Forelimb muscle (tissue), 1 donor: Measurements from ENCODE around the gene DAB2IP. TPM values are rescaled to one million over a fixed set of nuclear protein-coding genes. Genes with fewer than 3 reads are reported as not detected.
"Not testable (repeated sequence)": the region's sequence is repeated elsewhere in the genome, so short reads cannot be mapped to it uniquely, and the experiment has no call there.

ENCODE experiments used
- DNase-seq: peaks from one replicate; pipeline ENCODE4 v3.0.0-alpha.2; 2013; ENCODE audit warnings: low read depth
- polyA plus RNA-seq: library from polyadenylated mRNA; unstranded; fragments of 120-200 nt; gene quantifications from one replicate; pipeline ENCODE4 v1.2.1, GENCODE V29; 2013; ENCODE audit not compliant: insufficient read length

Gene DAB2IP
- polyA plus RNA-seq, 1 donor, result 41.0 TPM

DNA sequence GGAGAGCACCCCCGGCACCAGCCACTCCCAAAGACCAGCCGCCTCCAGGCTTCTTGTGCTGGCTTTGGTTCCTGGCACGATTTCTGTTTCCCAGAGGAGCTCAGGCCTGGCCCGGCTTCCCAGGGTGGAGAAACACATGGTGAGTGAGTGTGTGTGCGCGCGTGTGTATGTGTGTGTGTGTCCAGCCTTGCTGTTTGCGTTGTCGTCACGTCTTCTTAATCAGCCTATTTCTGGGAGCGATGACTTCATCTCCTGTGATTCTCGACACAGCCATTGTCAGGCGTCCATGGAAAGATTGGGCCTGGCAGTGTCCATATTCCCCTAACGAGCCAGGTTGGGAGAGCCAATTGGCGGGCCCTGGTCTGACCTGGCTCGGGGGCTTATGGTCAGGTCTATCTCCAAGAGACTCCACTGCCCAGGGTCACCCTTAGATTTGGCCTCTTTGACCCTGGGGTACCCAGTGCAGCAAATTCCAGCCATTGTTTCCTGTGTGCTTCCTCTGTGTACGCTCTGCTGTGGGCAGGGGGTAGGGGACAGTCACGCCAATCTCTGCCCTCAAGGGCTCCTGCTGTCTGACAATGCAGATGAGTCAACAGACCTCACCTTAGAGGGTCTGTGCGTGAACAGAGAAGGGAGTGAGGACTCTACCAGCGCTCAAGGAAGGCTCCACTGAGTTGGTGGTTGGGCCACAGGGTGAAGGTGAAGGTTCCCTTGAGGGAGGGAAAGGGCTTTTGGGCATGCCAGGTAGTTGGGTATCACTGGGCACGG, 73.8 kb downstream of the DAB2IP start:
- peak; percentile 85 for DNase-seq

- no peak for DNase-seq
These were observed 76.0 kb downstream of the DAB2IP start for GRCh38 chr9:121727295-121728020.

DNA sequence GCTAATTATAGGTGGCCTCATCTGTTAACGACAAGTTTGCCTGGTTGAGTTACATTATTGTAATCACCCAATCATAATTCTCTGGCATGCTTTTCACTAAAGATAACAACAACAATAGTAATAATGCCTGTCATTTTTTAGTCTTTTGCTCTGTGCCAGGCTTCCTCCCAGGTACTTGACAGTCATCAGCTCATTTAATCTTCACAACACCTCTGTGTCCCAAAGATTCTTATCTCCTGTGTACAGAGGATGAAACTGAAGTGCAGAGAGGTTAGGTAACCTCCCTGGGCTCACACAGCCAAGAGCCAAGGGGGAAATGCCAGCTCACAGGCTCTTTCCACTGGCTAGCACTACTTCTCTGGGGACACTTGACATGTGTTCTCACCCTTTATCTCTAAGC, 77.5 kb downstream of the DAB2IP start:
- DNase-seq, result no peak

- no peak for DNase-seq
These were observed 78.5 kb downstream of the DAB2IP start for GRCh38 chr9:121729769-121730562.

DNA sequence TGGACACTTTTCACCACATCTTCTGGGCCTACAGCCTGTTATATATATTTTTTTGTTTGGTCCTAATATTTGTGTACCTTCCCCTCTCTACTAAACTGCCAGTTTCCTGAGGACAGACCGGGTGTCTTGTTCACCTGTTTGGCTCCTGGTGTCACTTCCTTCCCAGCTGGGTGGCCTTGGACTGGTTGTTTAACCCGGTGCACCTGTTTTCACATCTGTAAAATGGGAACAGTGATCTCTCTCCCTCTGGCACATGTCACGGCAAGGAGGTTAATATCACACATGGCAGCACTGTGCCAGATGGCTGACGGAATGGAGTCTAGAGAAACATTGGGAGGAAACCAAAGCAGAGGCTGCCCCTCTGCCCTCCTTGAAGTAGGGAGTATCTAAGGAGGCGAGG, 79.7 kb downstream of the DAB2IP start:
- DNase-seq, result no peak

GRCh38 chr9:121731919-121732318, 80.5 kb downstream of the DAB2IP start:
- DNase-seq, result no peak

DNA sequence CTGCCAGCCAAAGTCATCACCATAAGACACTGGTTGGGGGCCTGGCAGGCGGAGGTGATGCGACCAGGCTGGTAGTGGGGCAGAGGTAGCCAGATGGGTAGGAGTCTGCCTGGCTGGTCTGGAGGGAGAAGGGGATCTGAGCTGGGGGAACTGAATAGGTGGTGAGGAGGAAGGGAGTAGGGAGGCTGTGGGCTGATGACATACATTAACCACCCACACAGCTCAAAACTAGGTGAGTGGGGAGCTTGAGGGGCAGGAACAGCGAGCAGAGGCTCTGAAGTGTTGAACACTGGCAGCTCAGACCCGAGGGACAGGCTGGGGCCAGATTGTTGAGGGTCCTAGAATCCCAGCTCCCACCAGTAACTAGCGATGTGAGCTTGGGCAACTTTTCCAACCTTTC, 81.0 kb downstream of the DAB2IP start:
- no peak for DNase-seq

DNA sequence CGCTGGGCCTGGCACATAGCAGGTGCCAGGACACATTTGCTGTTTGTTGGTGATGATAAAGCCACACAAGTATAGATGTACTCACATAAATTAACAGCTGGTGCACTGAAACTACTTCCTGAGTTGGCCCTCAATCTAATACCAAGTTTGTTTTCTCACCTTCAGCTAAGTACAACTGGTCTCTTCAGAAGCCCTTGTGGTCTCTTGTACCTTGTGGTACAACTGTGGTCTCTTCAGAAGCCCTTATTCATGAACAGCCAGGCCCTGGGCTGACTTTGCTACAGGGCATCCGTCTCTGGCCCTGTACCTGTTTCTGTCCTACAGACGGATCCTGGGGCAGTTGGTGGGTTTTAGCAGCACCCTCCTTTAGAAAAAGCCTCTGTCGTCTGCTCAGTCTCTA, 81.5 kb downstream of the DAB2IP start:
- no peak for DNase-seq

DNA sequence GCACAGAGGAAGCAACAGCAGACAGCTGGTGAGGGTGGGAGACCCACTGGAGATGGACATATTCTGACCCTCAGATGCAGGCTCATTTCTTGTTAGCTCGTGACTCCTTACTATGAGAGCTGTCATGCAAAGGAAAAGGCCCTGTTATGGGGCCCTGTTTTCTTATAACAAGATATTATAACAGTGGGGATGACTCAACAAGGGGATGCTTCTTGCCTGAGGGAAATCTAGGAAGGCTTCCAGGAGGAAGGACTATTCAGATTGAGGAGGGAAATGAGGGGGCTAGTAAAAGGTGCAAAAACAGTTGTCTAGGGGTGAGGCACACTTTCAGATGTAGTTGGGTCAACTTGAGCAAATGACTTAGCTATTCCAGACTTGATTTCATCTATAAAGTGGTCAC, 83.0 kb downstream of the DAB2IP start:
- DNase-seq, result no peak

DNA sequence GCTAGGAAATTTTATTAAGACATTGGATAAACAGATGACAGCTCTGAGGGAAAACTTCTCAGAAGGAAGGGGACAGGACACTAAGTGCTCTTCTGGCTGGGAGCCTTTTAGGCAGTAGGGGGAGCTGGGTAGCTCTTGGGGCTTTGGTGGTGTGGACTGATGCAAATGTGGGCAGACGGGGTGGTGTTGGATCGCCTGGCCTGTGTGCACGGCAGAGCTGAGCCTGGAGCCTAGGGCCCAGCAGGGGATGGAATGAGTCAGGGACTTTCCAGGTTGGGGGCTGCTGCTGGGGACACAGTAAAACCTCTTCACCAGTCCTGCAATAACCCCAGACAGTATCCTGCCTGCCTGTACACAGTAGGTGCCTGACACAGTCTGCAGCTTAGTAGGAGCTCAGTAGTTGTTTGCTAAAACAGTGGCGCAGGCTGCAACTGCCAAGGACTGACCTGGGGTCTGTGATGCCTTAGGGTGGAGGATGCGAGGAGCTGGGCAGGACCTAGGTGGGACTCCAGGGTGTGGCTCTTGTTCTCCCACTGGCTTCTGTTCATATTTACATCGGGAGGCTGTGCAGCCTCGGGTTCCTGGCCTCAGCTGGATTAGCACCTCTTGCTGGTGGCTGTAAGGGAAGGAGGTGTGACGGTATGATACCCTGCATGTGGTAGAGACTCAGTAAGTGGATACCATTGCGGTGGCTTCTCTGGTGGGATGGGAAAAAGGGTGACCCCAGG, 83.8 kb downstream of the DAB2IP start:
- DNase-seq, result no peak

DNA sequence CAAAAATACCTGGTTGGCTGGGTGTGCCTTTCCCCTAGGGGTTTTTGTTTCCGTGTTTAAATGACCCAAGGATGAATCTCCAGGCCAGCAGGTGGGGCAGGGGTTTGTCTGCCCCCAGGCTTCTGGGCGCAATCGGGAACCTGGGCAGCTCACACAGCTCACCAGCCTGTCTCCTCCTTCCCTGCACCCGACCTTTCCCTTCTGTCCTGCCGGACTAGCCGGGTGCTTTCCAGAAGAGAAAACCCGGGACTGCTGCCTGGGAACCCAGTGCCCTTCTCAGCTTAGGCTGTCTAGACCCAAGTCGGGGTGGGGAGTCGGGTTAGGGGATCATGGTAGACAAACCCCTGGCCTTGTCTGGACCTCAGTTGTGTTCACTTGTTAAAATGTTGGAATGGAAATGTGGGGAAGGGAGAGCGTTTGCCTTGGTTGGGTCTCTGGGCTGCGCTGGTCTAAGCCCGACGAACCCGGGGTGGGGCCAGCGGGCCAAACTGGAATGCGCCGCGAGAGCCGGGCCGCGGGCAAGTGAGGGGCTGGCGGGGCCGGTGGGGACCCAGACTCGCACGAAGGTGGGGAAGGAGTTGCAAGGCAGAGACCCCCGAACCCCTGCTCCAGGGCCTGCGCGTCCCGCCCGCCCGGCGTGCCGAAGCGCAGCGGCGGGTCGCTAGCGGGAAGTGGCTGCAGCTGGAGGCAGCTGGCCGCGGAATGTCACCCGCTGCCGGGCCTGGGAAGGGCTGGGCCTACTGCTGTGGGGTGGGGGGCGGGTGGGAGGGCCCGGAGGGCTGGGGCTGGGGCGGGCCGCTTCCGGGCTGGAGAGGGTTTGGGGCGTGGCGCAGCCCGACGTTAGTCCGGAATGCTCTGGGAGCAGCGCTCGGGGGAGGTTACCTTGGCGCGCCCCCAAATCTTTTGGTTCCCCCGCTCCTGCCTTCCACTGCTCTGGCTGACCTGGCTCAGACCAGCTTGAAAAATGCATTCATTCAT, 84.6 kb downstream of the DAB2IP start:
- DNase-seq, result peak; percentile 31

GRCh38 chr9:121736934-121737462, 85.6 kb downstream of the DAB2IP start:
- no peak for DNase-seq

- DNase-seq, result no peak
These were observed 86.1 kb downstream of the DAB2IP start for GRCh38 chr9:121737481-121737931.

- DNase-seq, result no peak
These were observed 87.0 kb downstream of the DAB2IP start for GRCh38 chr9:121738411-121738810.

GRCh38 chr9:121738968-121739367, 87.5 kb downstream of the DAB2IP start:
- no peak for DNase-seq

DNA sequence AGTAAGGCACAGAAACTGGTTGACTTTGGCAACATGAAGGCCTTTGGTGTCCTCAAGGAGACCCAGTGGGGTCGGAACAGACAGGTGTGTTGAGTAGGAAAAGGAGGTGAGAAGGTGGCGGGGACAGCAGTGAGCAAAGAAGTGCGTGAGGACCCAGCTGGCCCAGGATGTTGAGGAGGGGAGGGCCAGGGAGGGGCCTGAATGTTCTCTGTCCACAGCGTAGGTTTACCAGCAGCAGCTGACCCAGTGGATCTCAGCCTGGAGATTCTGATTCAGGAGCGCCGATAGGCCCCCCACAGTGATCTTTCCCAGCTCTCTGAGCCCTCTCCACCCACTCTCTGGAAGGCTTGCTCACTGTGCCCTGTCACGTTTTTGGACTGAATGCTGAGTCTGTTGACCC, 88.5 kb downstream of the DAB2IP start:
- DNase-seq, result no peak

DNA sequence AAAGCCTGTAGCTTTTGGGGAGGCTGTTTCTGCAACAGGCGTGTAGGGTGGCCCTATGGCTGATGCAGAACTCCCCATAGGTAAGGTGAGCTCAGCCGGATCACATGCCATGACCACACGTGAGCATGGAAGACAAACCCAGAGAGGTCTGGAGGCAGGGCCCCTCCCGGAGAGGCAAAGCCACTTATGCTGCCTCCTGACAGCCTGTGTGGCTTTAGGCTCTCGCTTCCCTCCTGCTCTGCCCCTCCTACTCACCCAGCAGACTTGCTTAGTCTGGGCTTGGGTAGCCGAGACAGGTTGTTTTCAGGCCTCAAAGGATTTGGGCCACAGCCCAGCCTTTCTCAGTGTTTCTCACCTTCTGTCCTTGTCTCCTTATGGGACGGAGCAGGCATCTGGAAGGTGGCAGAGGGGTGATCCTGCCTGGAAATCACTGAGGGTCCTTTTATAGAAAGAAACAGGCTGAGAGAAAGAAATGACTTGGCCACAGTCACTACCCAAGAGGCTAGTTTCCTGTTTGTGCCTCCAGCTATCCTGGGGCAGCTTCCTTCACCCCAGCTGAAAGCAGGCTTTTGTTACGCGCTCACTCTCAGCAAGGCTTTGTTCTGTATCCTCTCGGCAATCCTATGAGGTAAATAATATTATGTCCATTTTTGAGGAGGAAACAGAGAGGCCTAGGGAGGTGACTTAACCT, 89.9 kb downstream of the DAB2IP start:
- DNase-seq, result no peak

- not testable (repeated sequence) for DNase-seq
These were observed 90.5 kb downstream of the DAB2IP start for GRCh38 chr9:121741919-121742283.

DNA sequence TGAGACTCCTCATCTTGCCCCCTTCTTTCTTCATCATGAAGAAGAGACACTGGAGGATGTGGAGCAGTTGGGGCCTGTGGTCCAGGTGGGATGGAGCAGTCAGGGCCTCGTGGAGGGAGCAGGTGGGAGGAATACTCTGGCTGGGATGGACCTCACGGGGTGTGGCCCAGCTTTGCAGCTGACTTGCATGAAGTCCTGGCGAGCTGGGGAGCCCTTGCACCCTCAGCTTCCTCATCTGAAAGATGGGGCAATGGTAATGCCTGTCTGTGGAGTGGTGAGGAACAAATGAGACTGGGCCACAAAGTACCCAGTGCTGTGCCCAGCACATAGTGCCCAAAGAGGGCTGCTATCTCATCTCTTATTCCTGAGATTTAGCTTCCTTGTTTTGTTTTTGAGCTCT, 91.5 kb downstream of the DAB2IP start:
- no peak for DNase-seq
